NCI-H446 treated with DMSO at 0.1 percent for 48 hours (cell line): Measurements from ENCODE around the gene HHIP.

ENCODE experiments used
- DNase-seq: peaks from one replicate; lab custom pipeline; 2025; lab: John Stamatoyannopoulos, UW

The HHIP gene

DNA sequence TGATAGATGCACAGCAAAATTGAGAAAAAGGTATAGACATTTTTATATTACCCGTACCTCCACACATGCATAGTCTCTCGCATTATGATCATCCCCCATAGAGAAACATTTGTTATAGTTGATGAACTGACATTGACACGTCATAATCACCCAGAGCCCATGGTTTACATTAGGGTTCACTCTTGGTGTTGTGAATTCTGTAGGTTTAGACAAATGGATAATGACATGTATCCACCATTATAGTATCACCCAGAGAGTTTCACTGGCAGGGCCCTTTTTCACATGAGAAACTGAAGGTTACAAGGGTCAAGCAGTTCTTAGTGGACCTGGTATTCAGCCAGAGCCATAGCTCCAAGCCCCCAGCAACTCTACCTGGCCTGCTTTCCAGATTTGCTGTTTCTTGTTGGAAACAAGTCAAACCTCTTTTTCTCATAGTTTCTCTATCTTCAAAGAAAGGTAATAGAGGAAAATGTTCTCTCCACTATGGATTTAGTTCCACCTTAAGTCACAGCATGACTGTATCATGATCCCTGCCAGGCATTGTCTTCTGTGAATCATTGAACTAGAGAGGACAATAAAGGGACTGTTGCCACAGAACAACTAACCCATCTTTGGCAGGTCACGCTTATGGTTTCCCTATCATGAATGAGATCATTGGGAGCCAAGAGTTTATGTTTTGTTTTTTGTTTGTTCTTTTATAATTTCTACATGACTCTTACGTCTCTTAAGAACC is 64.0 kb downstream of the HHIP start:
- DNase-seq, result no peak

DNA sequence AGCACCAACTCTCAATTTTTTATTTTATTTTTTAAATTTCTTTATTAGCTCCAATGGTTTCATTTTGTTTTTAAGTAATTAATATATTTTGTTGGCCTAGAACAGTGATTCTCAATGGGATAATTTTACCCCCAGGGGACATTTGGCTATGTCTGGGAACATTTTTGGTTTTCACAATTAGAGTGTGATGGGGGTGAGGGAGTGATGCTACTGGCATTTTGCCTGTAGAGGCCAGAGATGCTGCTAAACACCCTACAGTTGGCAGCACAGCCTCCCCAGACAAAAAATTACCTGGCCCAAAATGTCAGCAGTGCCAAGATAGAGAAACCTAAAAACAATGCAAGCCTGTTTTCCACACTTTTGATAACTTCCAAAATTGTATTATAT is 64.6 kb downstream of the HHIP start:
- DNase-seq, result no peak

DNA sequence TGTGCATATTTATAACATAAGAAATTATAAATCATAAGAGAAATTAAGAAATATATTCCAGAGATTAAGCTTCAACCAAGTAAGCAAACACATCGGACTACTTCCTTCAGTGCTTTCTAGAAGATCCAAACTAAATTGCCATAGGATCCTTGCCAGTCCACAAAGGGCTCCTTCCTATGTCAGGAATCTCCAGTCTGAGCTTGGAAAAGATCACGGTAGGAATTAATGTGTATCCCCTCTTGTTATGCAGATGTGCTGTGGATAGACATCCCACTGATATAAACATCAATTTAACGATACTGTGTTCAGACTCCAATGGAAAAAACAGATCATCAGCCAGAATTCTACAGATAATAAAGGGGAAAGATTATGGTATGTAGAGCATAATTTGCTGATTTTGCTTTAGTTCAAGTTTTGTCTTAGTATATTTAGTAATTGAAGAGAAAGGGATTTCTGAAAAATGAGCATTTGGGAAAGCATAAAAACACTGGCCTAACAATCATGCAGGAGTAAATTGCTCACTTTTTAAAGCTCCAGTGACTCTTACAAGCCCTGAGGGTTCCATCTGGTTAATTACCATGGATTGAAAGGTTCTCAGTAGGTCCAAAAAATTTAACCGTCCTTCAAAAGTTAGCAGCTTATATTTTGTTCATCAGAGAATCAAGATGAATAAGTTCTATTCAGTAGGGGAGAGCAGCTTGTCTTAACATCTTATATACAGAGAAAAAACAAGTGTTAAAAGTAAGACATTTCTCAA is 65.9 kb downstream of the HHIP start:
- DNase-seq, result no peak

DNA sequence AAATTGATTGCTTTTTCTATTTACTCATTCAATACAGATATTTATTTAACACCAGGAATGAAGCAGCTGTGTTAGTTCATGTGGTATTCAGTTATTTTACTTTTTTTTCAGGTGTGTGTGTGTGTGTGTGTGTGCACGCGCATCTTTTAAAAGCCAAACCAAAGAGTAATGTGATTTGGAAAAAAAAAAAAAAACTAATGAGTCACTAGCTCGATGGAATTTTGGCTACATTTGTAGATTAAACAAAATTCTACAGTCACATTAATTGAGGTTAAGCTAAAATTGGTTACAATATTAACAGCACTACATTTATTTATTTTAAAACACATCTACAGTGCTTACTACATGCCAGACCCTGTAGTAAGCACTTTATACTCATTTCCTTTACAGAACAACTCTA is 66.8 kb downstream of the HHIP start:
- DNase-seq, result no peak

DNA sequence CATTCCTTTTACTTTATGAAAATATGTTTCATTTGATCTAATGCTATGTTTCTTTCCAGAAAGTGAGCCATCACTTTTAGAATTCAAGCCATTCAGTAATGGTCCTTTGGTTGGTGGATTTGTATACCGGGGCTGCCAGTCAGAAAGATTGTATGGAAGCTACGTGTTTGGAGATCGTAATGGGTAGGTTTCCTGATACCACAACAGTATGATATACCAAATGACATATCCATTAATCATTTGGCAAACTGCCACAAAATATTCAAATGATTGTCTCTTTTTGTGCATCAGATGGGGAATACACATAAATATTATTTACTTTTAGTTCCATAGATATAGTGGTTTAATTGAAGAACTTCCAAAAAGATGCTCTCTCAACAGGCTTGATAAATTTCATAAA is 68.2 kb downstream of the HHIP start:
- DNase-seq, result no peak

DNA sequence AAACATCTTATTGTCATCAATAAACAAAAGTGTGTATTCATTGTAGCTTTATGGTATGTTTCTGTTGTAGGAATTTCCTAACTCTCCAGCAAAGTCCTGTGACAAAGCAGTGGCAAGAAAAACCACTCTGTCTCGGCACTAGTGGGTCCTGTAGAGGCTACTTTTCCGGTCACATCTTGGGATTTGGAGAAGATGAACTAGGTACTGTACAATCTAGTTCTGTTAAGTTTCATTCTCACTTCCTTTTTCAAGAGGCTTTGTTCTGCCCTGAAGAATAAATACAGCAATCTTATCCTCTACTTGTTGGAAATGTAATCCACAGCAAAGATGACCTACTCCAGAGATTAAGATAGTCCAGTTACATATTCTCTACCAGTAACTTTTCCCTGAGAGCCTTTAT is 69.3 kb downstream of the HHIP start:
- DNase-seq, result no peak

DNA sequence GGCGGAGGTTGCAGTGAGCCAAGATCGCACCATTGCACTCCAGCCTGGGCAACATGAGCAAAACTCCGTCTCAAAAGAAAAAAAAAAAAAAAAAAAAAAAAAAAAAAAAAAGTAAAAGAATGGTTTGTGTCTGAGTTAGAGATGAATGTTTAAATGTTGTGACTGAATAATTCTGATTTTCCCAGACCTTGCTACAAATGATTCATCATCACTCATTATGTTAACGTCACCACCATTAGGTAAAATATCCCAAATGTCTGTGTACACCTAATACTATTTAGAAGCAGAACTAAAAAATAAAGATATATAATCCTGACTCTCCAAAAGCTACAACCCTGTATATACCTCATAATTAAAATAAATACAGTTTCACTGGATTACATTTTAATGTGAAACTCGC is 70.8 kb downstream of the HHIP start:
- no peak for DNase-seq

DNA sequence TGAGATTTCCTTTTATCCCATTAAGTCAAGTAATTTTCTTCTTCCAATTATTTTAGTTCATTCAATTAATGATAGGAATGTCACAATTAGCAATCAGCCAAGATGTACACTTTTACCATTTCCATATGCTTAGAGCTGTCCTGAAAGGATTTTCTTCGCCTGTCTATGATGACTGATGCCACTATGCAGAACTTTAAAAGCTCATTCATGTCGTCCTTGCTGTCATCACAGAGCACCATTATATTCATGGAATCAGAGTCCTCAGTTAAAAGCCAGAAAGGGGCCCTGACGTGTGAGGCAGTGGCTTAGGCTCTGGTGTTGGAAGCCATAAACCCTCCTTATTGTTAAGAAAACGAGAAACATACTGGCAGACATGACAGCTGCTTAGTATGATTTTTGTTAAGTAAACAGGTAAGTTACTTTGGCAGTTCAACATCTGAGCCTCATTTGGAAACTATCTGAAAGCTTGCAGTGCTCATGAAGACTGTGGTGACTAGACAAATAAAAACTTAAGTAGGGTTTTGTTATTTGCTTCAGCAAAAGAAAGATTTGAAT is 73.1 kb downstream of the HHIP start:
- no peak for DNase-seq

DNA sequence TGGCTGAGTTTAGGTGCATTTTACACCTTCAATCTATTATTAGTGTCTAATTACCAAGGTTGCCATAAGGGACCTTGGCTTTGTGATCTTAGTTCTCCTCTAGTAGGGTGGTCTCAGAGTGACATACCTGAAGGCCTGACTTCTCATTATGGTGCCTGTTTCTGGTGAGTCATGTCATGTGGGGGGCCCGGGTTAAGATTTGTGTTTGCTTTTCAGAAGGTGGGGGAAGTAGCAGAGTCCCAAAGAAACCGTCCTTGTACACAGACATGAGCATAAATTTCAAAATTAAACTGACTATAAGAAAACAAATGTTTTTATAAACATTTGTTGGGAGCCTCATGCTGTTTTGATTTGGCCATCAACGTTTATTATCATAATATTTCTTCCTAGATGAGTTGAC is 74.5 kb downstream of the HHIP start:
- DNase-seq, result no peak

DNA sequence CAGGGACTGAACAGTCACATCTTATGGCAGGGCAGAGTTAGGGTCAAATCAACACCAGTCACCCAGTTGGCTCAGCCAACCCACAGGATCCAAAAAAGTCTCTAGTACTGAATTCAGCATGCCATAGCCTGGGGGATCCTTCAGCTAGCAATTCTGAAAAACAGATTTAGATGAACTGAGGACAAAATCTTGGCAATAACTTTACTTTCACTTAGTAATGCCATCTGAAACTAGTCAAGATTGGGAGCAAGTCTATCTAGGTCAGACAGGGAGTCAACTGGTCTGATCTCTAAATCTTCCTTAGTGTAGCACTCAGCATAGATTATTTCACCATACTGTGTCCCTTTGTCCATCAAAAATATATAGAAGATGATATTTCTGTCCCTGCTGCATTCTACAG is 76.0 kb downstream of the HHIP start:
- DNase-seq, result no peak

DNA sequence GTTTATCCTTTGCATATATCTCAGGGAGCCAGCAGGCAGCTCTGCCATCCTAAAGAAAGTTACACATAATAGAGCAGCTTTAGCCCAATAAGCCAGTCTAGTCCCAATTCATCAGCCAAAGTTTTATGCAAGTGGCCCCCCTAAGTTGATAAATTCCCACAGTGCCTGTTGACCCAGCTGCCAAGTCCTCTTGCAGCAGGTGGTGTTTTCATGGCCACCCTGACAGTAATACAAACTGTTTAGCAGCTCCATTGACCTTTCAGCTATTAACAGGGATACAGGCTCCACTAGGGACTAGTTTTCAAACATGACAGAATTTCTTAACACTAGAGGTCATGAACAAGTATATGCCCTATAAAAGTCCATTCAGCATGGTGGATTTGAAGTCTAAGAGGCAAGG is 77.5 kb downstream of the HHIP start:
- DNase-seq, result no peak

DNA sequence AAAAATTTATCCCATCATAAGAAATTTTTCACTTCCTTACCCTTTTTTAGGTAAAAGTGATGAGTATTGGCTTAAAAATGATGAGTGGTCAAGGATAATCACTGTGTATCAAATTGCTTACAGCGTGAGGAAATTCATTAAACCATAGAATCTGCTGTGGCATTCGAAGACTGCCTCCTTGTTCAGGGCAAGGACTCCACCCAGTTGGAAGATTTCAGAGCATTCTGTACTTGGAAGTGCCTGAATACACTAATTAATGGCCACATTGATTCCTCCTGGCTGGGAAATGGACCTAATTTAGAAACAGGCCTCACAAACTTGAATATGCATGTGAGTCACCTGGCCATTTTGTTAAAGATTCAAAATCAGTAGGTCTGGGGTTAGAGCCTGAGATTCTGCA is 83.2 kb downstream of the HHIP start:
- no peak for DNase-seq

DNA sequence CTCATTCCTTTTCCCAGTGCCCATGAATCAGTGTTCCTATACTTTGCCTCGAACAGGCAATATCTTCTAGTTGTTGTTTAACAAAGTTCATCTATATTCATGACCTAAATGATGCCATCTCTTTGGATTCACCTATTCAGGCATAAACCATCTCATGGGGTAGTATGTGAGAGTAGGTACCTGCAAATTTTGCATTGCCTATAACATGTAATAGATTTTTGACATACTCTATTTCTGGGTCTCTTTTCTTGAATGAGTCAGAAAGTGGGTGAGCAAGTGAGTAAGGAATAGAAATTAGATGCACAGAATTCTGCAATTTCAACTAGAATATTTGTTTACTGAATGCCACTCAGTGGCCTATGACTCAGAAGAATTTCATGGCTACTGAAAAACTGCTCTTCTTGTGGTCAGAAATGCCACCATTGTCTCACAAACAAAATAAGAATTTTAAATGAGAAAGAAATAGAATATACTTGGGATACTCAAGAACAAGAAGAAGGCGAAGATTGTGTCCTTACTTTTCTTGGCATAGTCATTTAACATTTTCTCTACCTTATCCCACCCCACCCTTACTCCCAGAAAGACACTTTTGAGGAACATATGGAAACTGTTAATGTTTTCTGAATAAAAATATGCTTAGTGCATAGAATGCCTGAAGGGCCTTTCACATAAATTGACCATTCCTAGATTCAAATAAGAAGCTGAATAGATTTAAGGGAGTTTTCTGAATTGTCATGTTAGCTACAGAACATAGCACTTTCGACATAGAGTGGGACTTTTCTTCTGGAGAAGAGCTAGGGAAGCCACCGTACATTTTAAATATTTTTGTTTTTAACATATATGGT is 86.8 kb downstream of the HHIP start:
- no peak for DNase-seq

DNA sequence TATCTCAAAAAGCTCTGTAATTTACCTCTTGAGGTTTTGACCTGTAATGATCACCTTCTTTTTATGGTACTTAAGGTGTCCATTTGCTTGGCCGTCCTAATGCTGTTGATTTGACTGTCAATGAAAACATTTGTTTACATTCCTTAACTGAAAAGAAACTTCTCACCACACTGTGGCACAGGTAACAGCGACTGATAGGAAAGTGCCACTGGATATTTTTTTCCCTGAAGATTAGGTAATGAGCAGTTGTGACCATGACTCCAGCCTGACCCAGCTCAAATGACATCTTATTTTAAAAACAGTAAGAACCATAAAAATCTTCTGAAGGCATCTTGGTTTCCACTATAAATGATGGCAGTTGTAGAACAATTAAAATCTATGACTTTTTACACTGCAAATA is 87.6 kb downstream of the HHIP start:
- DNase-seq, result no peak

DNA sequence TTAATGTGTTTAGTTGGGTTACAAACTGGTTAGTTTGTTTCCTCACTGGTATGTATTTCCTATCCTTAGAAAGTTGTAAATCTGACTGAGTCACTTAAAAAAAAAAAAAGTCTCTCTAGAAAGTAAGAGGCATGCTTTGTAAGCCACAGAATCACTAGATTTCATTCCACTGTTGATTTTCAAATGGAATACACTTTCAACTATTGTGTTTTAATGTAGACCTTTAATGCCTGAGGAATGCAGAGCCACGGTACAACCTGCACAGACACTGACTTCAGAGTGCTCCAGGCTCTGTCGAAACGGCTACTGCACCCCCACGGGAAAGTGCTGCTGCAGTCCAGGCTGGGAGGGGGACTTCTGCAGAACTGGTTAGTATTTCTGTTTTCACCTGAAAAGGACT is 88.6 kb downstream of the HHIP start:
- DNase-seq, result no peak

DNA sequence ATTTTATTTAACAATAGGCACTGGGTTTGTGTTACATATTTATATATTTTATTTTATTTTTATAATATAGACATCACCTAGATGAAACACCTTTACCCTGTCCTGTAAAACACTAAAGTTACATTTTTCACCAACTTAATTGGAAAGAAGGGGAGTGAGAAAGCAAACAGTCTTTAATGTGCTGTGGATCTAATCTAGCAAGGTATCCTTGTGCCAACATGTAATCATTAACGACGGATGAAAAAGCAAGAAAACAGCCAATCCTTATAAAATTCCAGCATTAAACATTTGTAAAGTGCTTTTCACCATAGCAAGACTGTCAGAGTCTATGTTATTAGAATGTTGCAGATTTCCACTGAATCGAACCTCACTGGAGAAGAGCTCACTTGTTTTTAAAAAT is 92.7 kb downstream of the HHIP start:
- DNase-seq, result no peak

DNA sequence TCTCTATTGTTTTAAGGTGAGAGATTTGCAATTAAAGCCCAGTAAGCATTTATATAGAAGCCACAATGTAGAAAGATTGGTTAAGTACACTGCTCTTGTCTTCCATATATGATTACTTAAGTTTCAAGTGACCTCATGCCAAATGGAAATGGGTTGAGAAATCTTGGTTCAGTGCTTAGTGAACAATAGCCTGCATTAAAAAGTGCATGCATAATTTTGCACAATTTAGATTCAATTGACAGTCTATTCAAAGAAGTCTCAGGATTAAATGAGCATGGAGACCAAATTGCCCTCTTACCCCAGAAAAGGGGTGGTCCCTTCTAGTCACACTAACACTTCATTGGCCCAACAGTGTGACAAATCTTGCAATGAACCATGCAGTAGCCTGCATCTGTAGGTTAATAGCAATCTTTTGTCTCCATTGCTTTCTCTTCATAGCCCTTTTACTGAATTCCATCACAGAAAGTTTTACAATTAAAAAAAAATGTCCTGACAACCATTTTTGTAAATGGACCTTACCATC is 93.6 kb downstream of the HHIP start:
- no peak for DNase-seq

DNA sequence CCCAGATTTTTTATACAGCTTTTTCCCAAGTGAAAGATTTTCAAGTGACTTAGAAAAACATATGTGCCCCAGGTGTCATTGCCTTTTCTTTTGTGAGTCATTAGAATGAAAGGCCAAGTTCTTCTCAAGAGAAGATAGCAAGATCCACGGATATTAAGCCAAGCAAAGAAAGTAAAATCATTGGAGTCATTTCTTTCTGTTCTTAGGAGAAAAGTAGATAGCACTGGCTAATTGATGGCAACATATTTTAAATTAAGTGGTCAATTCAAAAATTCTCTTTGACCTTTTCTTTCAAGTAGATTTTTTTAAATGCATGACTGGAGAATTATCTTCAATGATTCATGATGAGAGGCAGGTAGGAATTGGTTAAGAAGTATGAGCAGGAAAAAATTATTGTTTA is 94.4 kb downstream of the HHIP start:
- DNase-seq, result no peak

DNA sequence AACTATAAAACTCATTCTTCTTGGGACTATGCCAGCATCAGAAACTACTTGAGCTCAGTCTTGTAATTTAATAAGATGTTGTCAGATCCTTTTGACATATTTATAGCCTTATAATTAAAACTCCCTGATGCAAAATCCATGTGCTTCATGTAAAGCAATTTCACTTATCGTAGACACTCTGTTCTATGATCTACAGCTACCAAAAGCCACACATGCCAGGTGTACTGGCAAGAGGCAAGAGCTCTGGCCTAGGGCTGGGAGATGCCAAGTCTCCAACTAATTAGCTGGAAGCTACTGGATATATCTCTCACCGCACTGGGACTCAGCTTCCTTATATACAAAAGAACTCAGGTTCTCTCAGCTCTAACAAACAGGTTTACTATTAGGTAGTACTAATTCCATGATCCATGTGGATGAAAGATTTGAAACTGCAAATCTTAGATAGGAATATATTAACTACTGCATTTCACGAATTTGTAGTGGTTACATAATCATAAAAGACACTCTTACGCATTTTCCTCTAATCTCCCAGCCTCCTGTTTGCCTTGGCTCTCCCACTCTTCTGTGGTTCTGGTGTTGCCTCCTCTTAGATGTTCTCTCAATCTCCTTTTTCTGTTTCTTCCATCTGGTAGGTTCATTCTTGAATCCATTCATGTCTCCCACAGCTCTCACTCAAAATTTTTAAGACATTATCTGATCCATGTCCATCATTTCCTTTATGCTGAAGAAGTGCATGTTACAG is 103.0 kb downstream of the HHIP start:
- DNase-seq, result no peak

DNA sequence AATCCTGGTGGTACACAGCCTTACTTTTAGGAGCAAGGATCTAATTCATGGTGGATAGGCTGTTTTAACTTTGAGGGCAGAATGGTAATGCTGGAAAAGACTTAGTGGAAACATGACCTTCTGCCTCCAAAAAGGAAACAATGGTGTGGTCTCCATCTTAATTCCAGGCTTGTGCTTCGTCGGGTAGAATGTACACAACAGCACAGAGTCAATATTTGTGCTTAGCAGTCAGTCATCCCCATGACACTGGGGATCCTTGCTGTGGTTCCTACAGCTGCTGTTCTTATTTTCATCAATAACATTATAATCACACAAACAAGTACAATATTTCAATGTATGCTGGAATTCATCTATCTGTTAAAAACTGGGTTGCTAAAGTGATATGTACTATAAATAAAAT is 104.4 kb downstream of the HHIP start:
- DNase-seq, result no peak

DNA sequence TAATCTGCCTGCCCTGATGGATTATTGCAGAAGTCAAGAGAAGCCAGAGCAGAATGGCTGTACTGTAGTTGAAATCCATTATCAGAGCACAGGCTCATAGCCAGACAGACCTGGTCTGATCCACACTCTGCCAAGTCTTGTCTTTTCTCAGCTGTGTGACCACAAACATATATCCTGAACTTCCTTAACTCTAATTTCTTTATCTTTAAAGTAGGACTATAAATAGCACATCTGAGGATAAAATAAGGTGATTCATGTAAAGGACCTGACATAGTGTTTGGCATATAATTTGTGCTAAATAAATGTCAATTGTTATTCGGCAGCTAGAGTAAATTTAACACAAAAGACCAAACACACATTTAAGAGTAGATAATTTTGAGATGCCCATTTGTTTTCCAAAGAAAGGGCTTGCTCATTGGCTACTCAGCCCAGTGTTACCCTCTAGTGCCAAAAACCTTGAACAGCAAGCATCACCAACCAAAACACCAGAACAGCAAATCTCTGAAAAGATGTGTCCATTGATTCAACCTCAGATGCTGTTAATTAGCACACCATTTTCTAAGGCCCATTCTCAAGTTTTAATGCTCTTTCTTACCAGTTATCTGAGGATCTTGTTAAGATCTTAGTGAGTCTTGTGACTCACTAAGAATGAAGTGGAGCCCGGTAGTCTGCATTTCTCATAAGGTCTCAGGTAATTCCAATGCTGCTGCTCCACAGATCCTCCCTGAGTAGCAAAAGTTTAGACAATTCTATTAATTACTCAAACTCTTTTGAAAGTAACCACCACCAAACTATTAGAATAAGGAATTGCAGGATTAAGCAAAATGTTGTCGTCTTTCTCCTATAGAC is 108.8 kb downstream of the HHIP start:
- no peak for DNase-seq
